ENCODE results near the gene KRTAP22-2.

- no peak for TF ChIP-seq CTCF (IDR thresholded peaks at IDR 0.05)
- no peak for TF ChIP-seq EP300 (IDR thresholded peaks at IDR 0.05; ENCODE audit: low read depth)
- TF ChIP-seq POLR2AphosphoS5 (IDR thresholded peaks at IDR 0.05), result no peak
Measured at GRCh38 chr21:30577766-30578165, 12.4 kb downstream of the KRTAP22-2 start.
